GM18907 (cell line): ENCODE results near the gene MTERF4.

Source experiments
- ATAC-seq: cut with Tn5 transposase; IDR thresholded peaks from one replicate; pipeline ENCODE4 v1.9.1; 2021; ENCODE audit warnings: mild to moderate bottlenecking, moderate library complexity; ENCODE audit not compliant: unreplicated experiment

The MTERF4 gene

GRCh38 chr2:241071677-241072111, 30.4 kb downstream of the MTERF4 start:
- ATAC-seq, result no peak

- no peak for ATAC-seq
These were observed 31.0 kb downstream of the MTERF4 start for GRCh38 chr2:241070811-241071676.

GRCh38 chr2:241070361-241070760, 31.7 kb downstream of the MTERF4 start:
- ATAC-seq, result no peak

DNA sequence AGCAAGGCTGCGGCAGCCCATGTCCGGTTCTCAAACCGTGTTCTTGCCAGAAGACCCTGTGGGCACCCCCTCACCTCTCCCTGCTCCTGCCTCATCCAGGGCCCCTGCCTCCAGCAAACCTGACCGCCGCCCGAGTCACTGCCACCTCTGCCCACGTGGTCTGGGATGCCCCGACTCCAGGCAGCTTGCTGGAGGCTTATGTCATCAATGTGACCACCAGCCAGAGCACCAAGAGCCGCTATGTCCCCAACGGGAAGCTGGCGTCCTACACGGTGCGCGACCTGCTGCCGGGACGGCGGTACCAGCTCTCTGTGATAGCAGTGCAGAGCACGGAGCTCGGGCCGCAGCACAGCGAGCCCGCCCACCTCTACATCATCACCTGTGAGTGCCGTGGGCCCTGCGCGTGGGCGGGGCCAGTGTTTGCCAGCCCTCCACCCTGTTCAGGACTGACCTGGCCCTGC, 32.2 kb downstream of the MTERF4 start:
- ATAC-seq, result no peak

GRCh38 chr2:241068942-241069810, 32.9 kb downstream of the MTERF4 start:
- ATAC-seq, result no peak

GRCh38 chr2:241068136-241068941, 33.7 kb downstream of the MTERF4 start:
- no peak for ATAC-seq

GRCh38 chr2:241067501-241068135, 34.5 kb downstream of the MTERF4 start:
- no peak for ATAC-seq

DNA sequence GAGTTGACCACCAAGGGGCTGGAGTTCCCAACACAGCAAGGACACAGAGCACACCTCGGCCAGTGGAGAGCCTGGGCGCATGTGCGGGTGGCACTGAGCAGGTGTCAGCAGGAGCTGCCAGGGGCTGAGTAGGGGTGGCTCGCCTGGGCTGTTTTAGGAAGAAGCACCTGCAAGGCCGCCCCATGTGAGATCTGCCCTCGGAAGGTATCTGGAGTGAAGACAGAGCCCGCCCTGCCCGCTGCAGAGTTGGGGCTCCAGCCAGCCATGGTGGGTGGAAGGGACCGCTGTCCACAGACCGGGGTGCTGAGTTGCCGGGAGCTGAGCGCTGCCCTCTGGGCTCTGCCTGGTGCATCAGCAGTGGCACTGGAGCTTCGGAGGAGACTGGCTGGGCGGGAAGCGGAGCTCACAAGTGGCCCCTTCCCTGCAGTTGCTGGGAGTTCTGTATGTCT, 35.2 kb downstream of the MTERF4 start:
- no peak for ATAC-seq

DNA sequence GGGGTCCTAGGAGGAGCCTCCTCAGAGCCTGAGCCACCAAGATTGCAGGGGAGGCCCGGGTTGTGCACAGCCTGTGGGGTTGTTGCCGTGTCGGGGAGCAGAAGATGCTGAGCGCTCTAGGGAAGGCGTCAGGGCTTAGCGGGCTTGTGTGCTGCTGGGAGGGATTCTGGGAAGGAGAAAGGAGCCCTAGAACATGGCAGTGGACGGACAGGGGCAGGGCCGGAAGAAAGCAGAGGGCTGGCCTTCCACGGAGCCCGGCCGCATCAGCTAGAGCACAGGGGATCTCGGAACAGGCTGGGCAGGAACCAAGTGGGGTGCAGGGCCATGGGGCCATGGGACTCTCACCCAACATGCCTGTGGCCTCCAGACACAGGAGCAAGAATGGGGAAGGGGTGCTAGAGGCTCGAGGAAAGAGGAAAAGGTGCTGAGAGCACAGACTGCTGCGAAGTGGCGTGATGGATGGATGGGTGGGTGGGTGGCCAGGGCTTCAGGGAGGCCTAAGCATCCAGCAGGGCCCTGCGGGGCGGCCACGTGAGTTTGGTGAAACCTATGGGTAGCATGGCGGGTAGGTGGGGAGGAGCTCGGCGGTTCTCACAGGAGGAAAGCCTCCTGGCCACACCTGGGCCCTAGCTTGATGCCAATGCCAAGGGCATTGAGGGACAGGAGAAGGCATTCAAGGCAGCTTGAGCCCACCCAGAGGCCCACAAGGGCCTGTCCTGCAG, 35.8 kb downstream of the MTERF4 start:
- no peak for ATAC-seq

- ATAC-seq, result no peak
These were observed 36.7 kb downstream of the MTERF4 start for GRCh38 chr2:241065355-241065803.

- ATAC-seq, result no peak
These were observed 37.2 kb downstream of the MTERF4 start for GRCh38 chr2:241064802-241065354.

GRCh38 chr2:241064008-241064801, 37.9 kb downstream of the MTERF4 start:
- no peak for ATAC-seq

GRCh38 chr2:241063587-241063986, 38.5 kb downstream of the MTERF4 start:
- ATAC-seq, result no peak

DNA sequence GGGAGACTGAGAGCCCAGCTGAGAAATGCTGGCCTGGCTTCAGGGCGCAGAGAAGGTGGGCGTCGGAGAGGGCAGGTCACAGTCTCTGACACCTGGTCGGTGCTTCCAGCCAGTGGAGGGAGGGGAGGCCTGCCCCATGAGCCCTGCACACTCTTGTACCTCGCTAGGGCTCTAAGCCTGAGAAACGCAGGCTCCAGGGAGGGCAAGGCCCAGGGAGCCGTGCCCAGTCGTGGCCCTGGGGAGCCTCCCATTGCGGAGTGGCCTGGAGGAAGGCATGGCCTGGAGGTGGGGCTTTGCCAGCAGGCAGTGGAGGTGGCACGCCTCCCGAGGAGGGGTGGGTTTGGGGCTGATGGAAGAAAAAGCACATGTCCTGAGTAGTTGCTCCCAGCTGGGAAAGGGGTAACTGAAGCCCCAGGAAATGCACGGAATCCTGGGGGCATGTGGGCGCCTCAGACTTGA, 39.0 kb downstream of the MTERF4 start:
- ATAC-seq, result no peak

DNA sequence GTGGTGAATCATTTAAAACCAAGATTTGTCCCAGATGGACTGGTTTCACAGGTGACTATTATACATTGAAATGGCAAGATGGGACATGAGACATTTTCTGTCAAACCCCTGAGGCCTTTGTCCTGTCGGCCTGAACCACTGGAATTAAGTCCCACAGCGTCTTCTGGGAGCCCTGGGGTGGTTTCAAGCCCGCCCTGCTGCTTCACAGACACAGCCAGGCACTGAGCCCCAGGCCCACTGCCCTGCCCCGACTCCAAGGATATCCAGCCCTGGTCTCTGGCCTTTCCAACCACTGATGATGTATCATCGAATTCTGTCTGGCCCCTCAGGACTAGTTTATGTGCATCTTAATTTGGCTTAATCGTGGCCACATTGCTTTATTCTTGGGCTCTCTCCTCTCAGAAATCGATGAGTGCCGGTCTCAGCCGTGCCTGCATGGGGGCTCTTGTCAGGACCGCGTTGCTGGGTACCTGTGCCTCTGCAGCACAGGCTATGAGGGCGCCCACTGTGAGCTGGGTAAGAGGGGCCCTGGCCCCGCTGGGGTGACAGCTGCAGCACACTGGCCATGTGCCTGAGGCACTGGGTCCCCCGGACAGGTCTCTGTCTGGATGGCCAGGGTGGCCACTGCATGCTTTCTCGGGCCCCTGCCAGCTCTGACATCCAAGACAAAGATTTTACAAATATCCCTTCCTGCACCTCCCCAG, 39.5 kb downstream of the MTERF4 start:
- ATAC-seq, result no peak

- ATAC-seq, result no peak
These were observed 40.8 kb downstream of the MTERF4 start for GRCh38 chr2:241061275-241061674.

GRCh38 chr2:241053576-241054251, 48.4 kb downstream of the MTERF4 start:
- no peak for ATAC-seq
